GM12878 (cell line): ENCODE results near the gene LEF1. TPM values are rescaled to one million over a fixed set of nuclear protein-coding genes. Genes with fewer than 3 reads are reported as not detected.

Source experiments
- ATAC-seq: fragments of 200-7000 bp; cut with Tn5 transposase; 3 replicates; pipeline ENCODE4 v1.9.1; 2020; ENCODE audit warnings: mild to moderate bottlenecking, moderate library complexity
- BruUV-seq: library from RNA; stranded (reverse); fragments of 400-500 nt; replicated peaks from 2 replicates; lab custom pipeline; 2021; lab: Mats Ljungman, UMichigan
- CTCF ChIA-PET: fragments of 300-600 bp; sonication (Branson Sonifier 250); formaldehyde crosslinking; extraction: SDS; loops from one replicate; lab custom pipeline; 2021; ENCODE audit warnings: inconsistent platforms; lab: Yijun Ruan, JAX
- POLR2A ChIA-PET: fragments of 350-600 bp; formaldehyde crosslinking; extraction: SDS; loops from one replicate; lab custom pipeline; 2021; ENCODE audit warnings: inconsistent platforms; lab: Charles Lee
- RAD21 ChIA-PET: fragments of 300-600 bp; sonication (Branson Sonifier 250); formaldehyde crosslinking; loops from one replicate; lab custom pipeline; 2023; ENCODE audit warnings: antibody characterized with exemption; ENCODE audit not compliant: unreplicated experiment; lab: Charles Lee
- SMC1A ChIA-PET: fragments of 300-600 bp; sonication (Branson Sonifier 250); formaldehyde crosslinking; loops from one replicate; lab custom pipeline; 2023; ENCODE audit not compliant: unreplicated experiment, uncharacterized antibody; lab: Charles Lee
- DNase-seq: peaks from one replicate; pipeline ENCODE4 v3.0.0-alpha.2; 2011; ENCODE audit warnings: low read depth, low spot score
- FAIRE-seq: peaks from 3 replicates; lab custom pipeline; 2011; peaks lifted over from hg19 to GRCh38; lab: Jason Lieb, UNC
- H2AFZ ChIP-seq: 2 replicates; pipeline ENCODE4 v1.6.0; 2011; ENCODE audit warnings: low read depth, low read length, control low read depth; ENCODE audit not compliant: control insufficient read depth
- H3K27ac ChIP-seq: 2 replicates; pipeline ENCODE4 v1.5.1; 2011; ENCODE audit warnings: control low read depth; ENCODE audit not compliant: control insufficient read depth, insufficient read depth
- H3K27me3 ChIP-seq, 2 experiments: replicated peaks in 1 of 2; 2 replicates each; pipeline versions ENCODE4 v1.6.0 to v1.6.1; 2011; ENCODE audit warnings: low read length in 1 of 2; ENCODE audit not compliant: control insufficient read depth in 2 of 2, insufficient read depth in 2 of 2
- H3K36me3 ChIP-seq, 2 experiments: 2 replicates each; pipeline ENCODE4 v1.5.1; 2011; ENCODE audit warnings: low read length in 1 of 2; ENCODE audit not compliant: control insufficient read depth in 2 of 2, insufficient read depth in 2 of 2
- H3K4me1 ChIP-seq: 2 replicates; pipeline ENCODE4 v1.6.1; 2011; ENCODE audit warnings: mild to moderate bottlenecking, low read length, moderate library complexity, mixed read lengths; ENCODE audit not compliant: control insufficient read depth, insufficient read depth
- H3K4me2 ChIP-seq: 2 replicates; pipeline ENCODE4 v1.6.0; 2011; ENCODE audit warnings: control low read depth; ENCODE audit not compliant: control insufficient read depth, insufficient read depth
- H3K4me3 ChIP-seq: fragments of 200-600 bp; sonication (generic); 2 replicates; pipeline ENCODE4 v1.5.1; 2016
- H3K79me2 ChIP-seq: 2 replicates; pipeline ENCODE4 v1.6.0; 2011; ENCODE audit warnings: low read length; ENCODE audit not compliant: control insufficient read depth, insufficient read depth
- H3K9ac ChIP-seq: 2 replicates; pipeline ENCODE4 v1.8.0; 2011; ENCODE audit warnings: low read length, control low read depth, mixed read lengths; ENCODE audit not compliant: control insufficient read depth, insufficient read depth
- H3K9me3 ChIP-seq: replicated peaks from 3 replicates; pipeline ENCODE4 v1.5.1; 2011; ENCODE audit warnings: mild to moderate bottlenecking, low read length; ENCODE audit not compliant: control insufficient read depth, insufficient read depth
- H4K20me1 ChIP-seq: 2 replicates; pipeline ENCODE4 v1.6.0; 2011; ENCODE audit not compliant: control insufficient read depth, insufficient read depth
- CBX5 ChIP-seq: sonication (generic); IDR thresholded peaks from 2 replicates; pipeline ENCODE4 v1.6.1; 2016; ENCODE audit warnings: low read depth, moderate library complexity, mild to moderate bottlenecking, inconsistent platforms
- CHD1 ChIP-seq: IDR thresholded peaks from 2 replicates; pipeline ENCODE4 v1.6.1; 2012; ENCODE audit warnings: low read depth, low read length, improper control_type of control experiment
- HSF1 ChIP-seq: fragments of 150-350 bp; IDR thresholded peaks from 2 replicates; pipeline ENCODE4 v1.6.1; 2014; ENCODE audit warnings: mild to moderate bottlenecking, low read depth, low read length
- JUND ChIP-seq: IDR thresholded peaks from 2 replicates; pipeline ENCODE4 v1.6.1; 2012; ENCODE audit warnings: low read depth, mild to moderate bottlenecking, low read length, improper control_type of control experiment, moderate library complexity
- MTA3 ChIP-seq: IDR thresholded peaks from 2 replicates; pipeline ENCODE4 v1.6.1; 2012; ENCODE audit warnings: low read length, inconsistent platforms, borderline replicate concordance
- NBN ChIP-seq: fragments of 450-650 bp; IDR thresholded peaks from 2 replicates; pipeline ENCODE4 v1.6.1; 2016
- RAD21 ChIP-seq: IDR thresholded peaks from 2 replicates; pipeline ENCODE4 v1.6.1; 2011; ENCODE audit warnings: mild to moderate bottlenecking, low read depth, low read length, moderate library complexity; ENCODE audit not compliant: insufficient read depth
- SP1 ChIP-seq: IDR thresholded peaks from one replicate; pipeline ENCODE4 v1.6.1; 2011; ENCODE audit warnings: low read depth, low read length
- SREBF1 ChIP-seq: IDR thresholded peaks from 2 replicates; pipeline ENCODE4 v1.6.1; 2012; ENCODE audit warnings: mild to moderate bottlenecking, low read length
- SREBF2 ChIP-seq: IDR thresholded peaks from 2 replicates; pipeline ENCODE4 v1.6.1; 2012; ENCODE audit warnings: mild to moderate bottlenecking, low read length
- STAT3 ChIP-seq: IDR thresholded peaks from 2 replicates; pipeline ENCODE4 v1.6.1; 2011; ENCODE audit warnings: low read depth, low read length, improper control_type of control experiment
- TARDBP ChIP-seq: IDR thresholded peaks from 2 replicates; pipeline ENCODE4 v1.6.1; 2016; ENCODE audit warnings: borderline replicate concordance
- TCF12 ChIP-seq: IDR thresholded peaks from 2 replicates; pipeline ENCODE4 v1.6.1; 2011; ENCODE audit warnings: low read depth, mild to moderate bottlenecking, low read length
- TCF3 ChIP-seq: IDR thresholded peaks from 2 replicates; pipeline ENCODE4 v1.6.1; 2012; ENCODE audit warnings: low read depth, mild to moderate bottlenecking, low read length, borderline replicate concordance; ENCODE audit not compliant: insufficient read depth
- YY1 ChIP-seq: IDR thresholded peaks from 2 replicates; pipeline ENCODE4 v1.6.1; 2011; ENCODE audit warnings: low read depth, mild to moderate bottlenecking, low read length
- ZNF24 ChIP-seq: fragments of 450-650 bp; IDR thresholded peaks from 2 replicates; pipeline ENCODE4 v1.6.1; 2017; ENCODE audit warnings: antibody characterized with exemption, mild to moderate bottlenecking
- ZNF384 ChIP-seq: IDR thresholded peaks from 2 replicates; pipeline ENCODE4 v1.6.1; 2012; ENCODE audit warnings: low read depth, mild to moderate bottlenecking, low read length, improper control_type of control experiment, borderline replicate concordance
- ZNF592 ChIP-seq: fragments of 450-650 bp; IDR thresholded peaks from 2 replicates; pipeline ENCODE4 v1.6.1; 2017; ENCODE audit warnings: mild to moderate bottlenecking, moderate library complexity
- WGBS: methylation state at CpG from one replicate; pipeline ENCODE4 v1.1.6; 2016; ENCODE audit warnings: low lambda C conversion rate; ENCODE audit not compliant: insufficient replicate concordance, insufficient coverage; ENCODE audit errors: missing lambda C conversion rate; 5-methylcytosine and 5-hydroxymethylcytosine counted together
- in situ Hi-C: fragments of 300-500 bp; cut with MboI; formaldehyde crosslinking; loops from 9 replicates; pipeline ENCODE4 v1.14.3; 2018; ENCODE audit warnings: mixed read lengths
- intact Hi-C: fragments of 100-400 bp; cut with micrococcal nuclease; formaldehyde crosslinking; loops from one replicate; pipeline ENCODE4 v1.14.2; 2022; ENCODE audit not compliant: unreplicated experiment
- polyA plus RNA-seq, 11 experiments: library from polyadenylated mRNA; depleted of rRNA in 4 of 11; unstranded in 6 of 11; stranded (reverse) in 5 of 11; fragments of >200 nt; fragmentation: Nextera tagmentation in 4 of 11; fragmentation: Illumina TruSeq in 1 of 11; extraction: Ambion mirVana in 4 of 11; extraction: Trizol in 1 of 11; gene quantifications; 1 replicate in 1 of 11; 2 replicates in 10 of 11; pipeline versions ENCODE4 v1.2.1 to v1.2.3, GENCODE V29; 2011 to 2016; ENCODE audit warnings: inconsistent platforms in 2 of 11, missing spikeins in 2 of 11, low read depth in 1 of 11
- total RNA-seq, 4 experiments: library from RNA; depleted of rRNA in 3 of 4; stranded (reverse); fragments of >200 nt in 3 of 4; fragmentation: Illumina TruSeq in 1 of 4; extraction: Trizol in 1 of 4; gene quantifications; 2 replicates each; pipeline versions ENCODE4 v1.2.1 to v1.2.3, GENCODE V29; 2013 to 2021
- TF ChIP-seq, protein P1 (sequence below): fragments of 450-650 bp; IDR thresholded peaks from 2 replicates; pipeline ENCODE4 v1.6.1; 2017; ENCODE audit warnings: low read depth, mild to moderate bottlenecking, moderate library complexity

Gene LEF1
- total and polyA plus RNA-seq, 10 of the 15 experiments (the other 5 are each of a cell fraction or from before 2014, with no cell fraction given), result 10.2 to 38.1 (median 19.5) TPM

DNA sequence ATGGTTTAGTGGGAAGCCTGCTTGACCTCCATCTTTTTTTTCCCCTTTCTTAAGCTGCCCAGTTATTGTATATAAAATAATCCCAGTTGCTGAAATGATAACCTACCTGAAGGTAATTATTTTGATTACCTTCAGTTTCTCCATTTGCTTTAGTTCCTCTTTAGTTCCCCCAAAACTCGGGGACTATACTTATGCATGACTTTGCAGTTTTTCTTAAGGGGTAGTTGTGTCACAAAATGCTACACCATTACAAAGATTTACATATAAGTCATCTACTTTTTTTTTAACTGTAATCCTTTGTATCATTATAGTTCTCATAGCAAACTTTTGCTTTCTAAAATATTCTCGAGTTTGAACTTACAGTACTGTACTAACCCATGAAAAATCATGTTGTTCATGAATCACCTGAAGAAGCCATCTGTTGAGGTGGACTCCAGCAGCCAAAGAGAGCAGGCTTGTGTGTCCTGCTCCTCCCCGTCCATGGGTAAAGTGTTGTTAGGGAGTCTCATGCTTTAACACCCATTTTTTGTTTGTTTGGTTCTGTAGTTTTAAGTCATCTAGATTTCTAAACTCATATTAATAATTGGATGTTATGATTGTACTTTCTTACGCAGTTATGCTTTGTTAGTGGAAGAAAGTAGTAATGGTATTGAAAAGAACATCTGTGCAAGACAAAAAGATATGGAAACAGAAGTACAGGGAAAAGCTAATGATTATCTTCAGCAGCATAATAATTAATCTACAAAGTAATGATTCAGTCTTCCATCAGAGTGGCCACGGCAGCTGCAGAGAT is 144.5 kb downstream of the LEF1 start:
- H3K27ac ChIP-seq, result no peak overlapping the region
- DNase-seq (no peak), FAIRE-seq (no peak), ATAC-seq (no peak)
- no peak for TF ChIP-seq TARDBP
- no peak for TF ChIP-seq SREBF2
- no peak for TF ChIP-seq MTA3
- TF ChIP-seq TCF12, result no peak
- TF ChIP-seq, protein P1, sequence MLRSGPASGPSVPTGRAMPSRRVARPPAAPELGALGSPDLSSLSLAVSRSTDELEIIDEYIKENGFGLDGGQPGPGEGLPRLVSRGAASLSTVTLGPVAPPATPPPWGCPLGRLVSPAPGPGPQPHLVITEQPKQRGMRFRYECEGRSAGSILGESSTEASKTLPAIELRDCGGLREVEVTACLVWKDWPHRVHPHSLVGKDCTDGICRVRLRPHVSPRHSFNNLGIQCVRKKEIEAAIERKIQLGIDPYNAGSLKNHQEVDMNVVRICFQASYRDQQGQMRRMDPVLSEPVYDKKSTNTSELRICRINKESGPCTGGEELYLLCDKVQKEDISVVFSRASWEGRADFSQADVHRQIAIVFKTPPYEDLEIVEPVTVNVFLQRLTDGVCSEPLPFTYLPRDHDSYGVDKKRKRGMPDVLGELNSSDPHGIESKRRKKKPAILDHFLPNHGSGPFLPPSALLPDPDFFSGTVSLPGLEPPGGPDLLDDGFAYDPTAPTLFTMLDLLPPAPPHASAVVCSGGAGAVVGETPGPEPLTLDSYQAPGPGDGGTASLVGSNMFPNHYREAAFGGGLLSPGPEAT, result no peak
- no peak for TF ChIP-seq CHD1
- TF ChIP-seq HSF1, result no peak
- TF ChIP-seq STAT3, result no peak
- no peak for TF ChIP-seq NBN
- no peak for TF ChIP-seq SP1
- no peak for TF ChIP-seq RAD21
- no peak for TF ChIP-seq ZNF384
- no peak for TF ChIP-seq ZNF592
- no peak for TF ChIP-seq CBX5
- no peak for TF ChIP-seq JUND
- TF ChIP-seq YY1, result no peak
- no peak for TF ChIP-seq SREBF1
- TF ChIP-seq ZNF24, result no peak
- TF ChIP-seq TCF3, result no peak
- no peaks in the 10 kb centered on the region for H3K79me2 ChIP-seq
- POLR2A ChIA-PET, result no interaction called here
- H3K9ac ChIP-seq, result no peak overlapping the region
- no TSS peak for BruUV-seq
- no peak overlapping the region for H2AFZ ChIP-seq
- SMC1A ChIA-PET, result interaction anchor here (0.9 to 1.5 kb wide), 3 partner anchors 10 to 32 kb away, joined by 3 to 7 read pairs (median 4); no protein-coding TSS in a partner anchor
- in situ Hi-C loops (loop anchor here (10.0 kb wide), 1 partner anchor 471 kb away; no protein-coding TSS in a partner anchor), intact Hi-C loops (no loop called here)
- peaks cover 5 to 7% of the 10 kb centered on the region in 2 experiments for H3K36me3 ChIP-seq
- H3K4me3 ChIP-seq, result no peak overlapping the region
- H3K9me3 ChIP-seq, result no peaks in the 10 kb centered on the region
- H3K27me3 ChIP-seq, result no peaks in the 10 kb centered on the region
- 78% methylated on average over 5 of the region's 5 CpGs for WGBS
- H4K20me1 ChIP-seq, result no peaks in the 10 kb centered on the region
- RAD21 ChIA-PET, result no interaction called here
- no peaks in the 10 kb centered on the region for H3K4me1 ChIP-seq
- CTCF ChIA-PET, result interaction anchor here (1.4 kb wide), 1 partner anchor 548 kb away, joined by 4 read pairs; no protein-coding TSS in a partner anchor
- no peak overlapping the region for H3K4me2 ChIP-seq
